ENCODE results near the gene KCNJ9. TPM values are rescaled to one million over a fixed set of nuclear protein-coding genes. Genes with fewer than 3 reads are reported as not detected.

Gene KCNJ9
- total and polyA plus RNA-seq, 2 of the 13 experiments (the other 11 are each of a cell fraction or from before 2014, with no cell fraction given) = not detected

DNA sequence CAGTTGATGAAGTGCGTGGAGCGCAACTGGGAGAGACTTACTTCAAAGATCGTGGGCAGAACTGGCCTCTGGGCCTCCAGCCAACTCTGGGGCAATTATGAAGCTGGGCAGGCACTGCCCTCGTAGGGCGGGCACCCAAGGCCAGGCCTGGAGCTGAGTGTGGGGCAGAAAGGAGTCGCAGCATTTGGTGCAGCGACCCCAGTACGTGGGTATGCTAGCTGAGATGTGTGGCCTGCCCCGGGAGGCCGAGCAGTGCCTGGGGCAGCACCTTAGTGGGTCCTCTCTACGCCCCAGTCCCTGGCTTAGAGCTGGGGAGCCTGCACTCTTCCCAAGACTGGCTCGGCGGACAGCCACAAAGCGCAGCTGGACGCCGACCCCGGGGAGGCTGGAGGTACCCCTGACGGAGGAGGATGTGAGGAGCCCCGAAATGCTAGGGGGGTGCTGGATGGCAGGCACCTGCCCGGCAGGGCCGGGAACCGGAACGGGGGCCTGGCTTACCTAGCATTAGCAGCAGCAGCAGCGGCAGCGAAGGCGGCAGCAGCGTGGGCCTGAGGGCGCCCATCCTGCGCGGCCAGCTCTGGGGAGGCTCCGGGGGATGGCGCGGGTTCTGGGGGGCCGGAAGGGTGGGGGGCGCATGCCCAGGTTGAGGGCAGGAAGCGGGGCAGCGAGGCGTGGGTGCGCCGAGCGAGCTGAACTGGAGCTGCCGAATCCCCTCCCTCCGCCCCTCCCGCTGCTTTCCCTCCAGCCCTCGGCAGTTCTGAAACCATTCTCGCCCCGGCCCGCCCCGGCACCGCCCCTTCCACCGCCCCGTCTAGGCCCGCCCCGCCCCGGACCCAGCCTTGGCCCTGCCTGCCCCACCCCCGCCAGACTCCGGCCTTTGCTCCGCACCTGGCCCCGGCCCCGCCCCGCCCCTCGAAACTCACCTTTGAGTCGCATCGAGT lies 16.8 kb downstream of the KCNJ9 start, which contains the start of gene IGSF8 (continued):
- 0 out of 2 replicates have a peak, but pooled peaks have one; percentile 56 for TF ChIP-seq ZNF891 (CRISPR knock-in tag; IDR thresholded peaks at IDR 0.05)
- TF ChIP-seq, protein P1, sequence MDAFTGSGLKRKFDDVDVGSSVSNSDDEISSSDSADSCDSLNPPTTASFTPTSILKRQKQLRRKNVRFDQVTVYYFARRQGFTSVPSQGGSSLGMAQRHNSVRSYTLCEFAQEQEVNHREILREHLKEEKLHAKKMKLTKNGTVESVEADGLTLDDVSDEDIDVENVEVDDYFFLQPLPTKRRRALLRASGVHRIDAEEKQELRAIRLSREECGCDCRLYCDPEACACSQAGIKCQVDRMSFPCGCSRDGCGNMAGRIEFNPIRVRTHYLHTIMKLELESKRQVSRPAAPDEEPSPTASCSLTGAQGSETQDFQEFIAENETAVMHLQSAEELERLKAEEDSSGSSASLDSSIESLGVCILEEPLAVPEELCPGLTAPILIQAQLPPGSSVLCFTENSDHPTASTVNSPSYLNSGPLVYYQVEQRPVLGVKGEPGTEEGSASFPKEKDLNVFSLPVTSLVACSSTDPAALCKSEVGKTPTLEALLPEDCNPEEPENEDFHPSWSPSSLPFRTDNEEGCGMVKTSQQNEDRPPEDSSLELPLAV (CRISPR knock-in tag; conservative IDR thresholded peaks at IDR 0.05; ENCODE audit: low read depth) = no peak
- no peak for TF ChIP-seq ZNF629 (CRISPR knock-in tag; conservative IDR thresholded peaks at IDR 0.05)
- TF ChIP-seq TOE1 (CRISPR knock-in tag; IDR thresholded peaks at IDR 0.05) = no peak
- TF ChIP-seq CEBPG (CRISPR knock-in tag; IDR thresholded peaks at IDR 0.05) = no peak
- no peak for TF ChIP-seq GPN1 (CRISPR knock-in tag; IDR thresholded peaks at IDR 0.05; ENCODE audit: borderline replicate concordance)
- TF ChIP-seq SRY (CRISPR knock-in tag; IDR thresholded peaks at IDR 0.05) = peak; percentile 64; the same call in 1 of the 2 replicates
- no peak for TF ChIP-seq PHF5A (CRISPR knock-in tag; IDR thresholded peaks at IDR 0.05; ENCODE audit: low read depth, unreplicated experiment)
- TF ChIP-seq ZNF235 (CRISPR knock-in tag; IDR thresholded peaks at IDR 0.05; ENCODE audit: borderline replicate concordance) = no peak
- TF ChIP-seq, protein P2, sequence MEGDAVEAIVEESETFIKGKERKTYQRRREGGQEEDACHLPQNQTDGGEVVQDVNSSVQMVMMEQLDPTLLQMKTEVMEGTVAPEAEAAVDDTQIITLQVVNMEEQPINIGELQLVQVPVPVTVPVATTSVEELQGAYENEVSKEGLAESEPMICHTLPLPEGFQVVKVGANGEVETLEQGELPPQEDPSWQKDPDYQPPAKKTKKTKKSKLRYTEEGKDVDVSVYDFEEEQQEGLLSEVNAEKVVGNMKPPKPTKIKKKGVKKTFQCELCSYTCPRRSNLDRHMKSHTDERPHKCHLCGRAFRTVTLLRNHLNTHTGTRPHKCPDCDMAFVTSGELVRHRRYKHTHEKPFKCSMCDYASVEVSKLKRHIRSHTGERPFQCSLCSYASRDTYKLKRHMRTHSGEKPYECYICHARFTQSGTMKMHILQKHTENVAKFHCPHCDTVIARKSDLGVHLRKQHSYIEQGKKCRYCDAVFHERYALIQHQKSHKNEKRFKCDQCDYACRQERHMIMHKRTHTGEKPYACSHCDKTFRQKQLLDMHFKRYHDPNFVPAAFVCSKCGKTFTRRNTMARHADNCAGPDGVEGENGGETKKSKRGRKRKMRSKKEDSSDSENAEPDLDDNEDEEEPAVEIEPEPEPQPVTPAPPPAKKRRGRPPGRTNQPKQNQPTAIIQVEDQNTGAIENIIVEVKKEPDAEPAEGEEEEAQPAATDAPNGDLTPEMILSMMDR (CRISPR knock-in tag; IDR thresholded peaks at IDR 0.05) = no peak
- TF ChIP-seq, protein P3, sequence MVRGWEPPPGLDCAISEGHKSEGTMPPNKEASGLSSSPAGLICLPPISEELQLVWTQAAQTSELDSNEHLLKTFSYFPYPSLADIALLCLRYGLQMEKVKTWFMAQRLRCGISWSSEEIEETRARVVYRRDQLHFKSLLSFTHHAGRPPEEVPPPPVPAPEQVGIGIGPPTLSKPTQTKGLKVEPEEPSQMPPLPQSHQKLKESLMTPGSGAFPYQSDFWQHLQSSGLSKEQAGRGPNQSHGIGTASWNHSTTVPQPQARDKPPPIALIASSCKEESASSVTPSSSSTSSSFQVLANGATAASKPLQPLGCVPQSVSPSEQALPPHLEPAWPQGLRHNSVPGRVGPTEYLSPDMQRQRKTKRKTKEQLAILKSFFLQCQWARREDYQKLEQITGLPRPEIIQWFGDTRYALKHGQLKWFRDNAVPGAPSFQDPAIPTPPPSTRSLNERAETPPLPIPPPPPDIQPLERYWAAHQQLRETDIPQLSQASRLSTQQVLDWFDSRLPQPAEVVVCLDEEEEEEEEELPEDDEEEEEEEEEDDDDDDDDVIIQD (CRISPR knock-in tag; IDR thresholded peaks at IDR 0.05; ENCODE audit: low read depth) = no peak
- no peak for TF ChIP-seq HOXA5 (CRISPR knock-in tag; IDR thresholded peaks at IDR 0.05)
- TF ChIP-seq, protein P4, sequence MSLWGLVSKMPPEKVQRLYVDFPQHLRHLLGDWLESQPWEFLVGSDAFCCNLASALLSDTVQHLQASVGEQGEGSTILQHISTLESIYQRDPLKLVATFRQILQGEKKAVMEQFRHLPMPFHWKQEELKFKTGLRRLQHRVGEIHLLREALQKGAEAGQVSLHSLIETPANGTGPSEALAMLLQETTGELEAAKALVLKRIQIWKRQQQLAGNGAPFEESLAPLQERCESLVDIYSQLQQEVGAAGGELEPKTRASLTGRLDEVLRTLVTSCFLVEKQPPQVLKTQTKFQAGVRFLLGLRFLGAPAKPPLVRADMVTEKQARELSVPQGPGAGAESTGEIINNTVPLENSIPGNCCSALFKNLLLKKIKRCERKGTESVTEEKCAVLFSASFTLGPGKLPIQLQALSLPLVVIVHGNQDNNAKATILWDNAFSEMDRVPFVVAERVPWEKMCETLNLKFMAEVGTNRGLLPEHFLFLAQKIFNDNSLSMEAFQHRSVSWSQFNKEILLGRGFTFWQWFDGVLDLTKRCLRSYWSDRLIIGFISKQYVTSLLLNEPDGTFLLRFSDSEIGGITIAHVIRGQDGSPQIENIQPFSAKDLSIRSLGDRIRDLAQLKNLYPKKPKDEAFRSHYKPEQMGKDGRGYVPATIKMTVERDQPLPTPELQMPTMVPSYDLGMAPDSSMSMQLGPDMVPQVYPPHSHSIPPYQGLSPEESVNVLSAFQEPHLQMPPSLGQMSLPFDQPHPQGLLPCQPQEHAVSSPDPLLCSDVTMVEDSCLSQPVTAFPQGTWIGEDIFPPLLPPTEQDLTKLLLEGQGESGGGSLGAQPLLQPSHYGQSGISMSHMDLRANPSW (CRISPR knock-in tag; IDR thresholded peaks at IDR 0.05; ENCODE audit: borderline replicate concordance) = no peak
- TF ChIP-seq PRMT3 (CRISPR knock-in tag; IDR thresholded peaks at IDR 0.05; ENCODE audit: borderline replicate concordance, low read depth) = no peak
- TF ChIP-seq ZNF703 (CRISPR knock-in tag; IDR thresholded peaks at IDR 0.05; ENCODE audit: borderline replicate concordance) = no peak
- no peak for TF ChIP-seq ZNF326 (CRISPR knock-in tag; IDR thresholded peaks at IDR 0.05; ENCODE audit: borderline replicate concordance)
- TF ChIP-seq CCDC6 (CRISPR knock-in tag; IDR thresholded peaks at IDR 0.05) = no peak
- TF ChIP-seq RFXANK (CRISPR knock-in tag; IDR thresholded peaks at IDR 0.05) = no peak
- TF ChIP-seq NFKBIZ (CRISPR knock-in tag; IDR thresholded peaks at IDR 0.05) = no peak
- TF ChIP-seq HNF4G (IDR thresholded peaks at IDR 0.05; ENCODE audit: borderline replicate concordance, low read depth, low read length) = no peak
- TF ChIP-seq HNF4G (CRISPR knock-in tag; IDR thresholded peaks at IDR 0.05; ENCODE audit: borderline replicate concordance, low read depth) = no peak
- no peak for TF ChIP-seq IRX3 (CRISPR knock-in tag; IDR thresholded peaks at IDR 0.05; ENCODE audit: borderline replicate concordance, low read depth)
